SK-N-SH treated with all-trans-retinoic acid at 6 μM for 48 hours (cell line): ENCODE data around the gene PAFAH1B1.

Experiments
- ESRRG ChIP-seq: fragments of 250-450 bp; sonication (Bioruptor Pico); IDR thresholded peaks from 2 replicates; pipeline ENCODE4 v1.6.1; 2021; ENCODE audit warnings: mild to moderate bottlenecking
- PATZ1 ChIP-seq: fragments of 250-450 bp; sonication (Bioruptor Pico); IDR thresholded peaks from 2 replicates; pipeline ENCODE4 v1.8.0; 2020; ENCODE audit warnings: mild to moderate bottlenecking, moderate library complexity, borderline replicate concordance
- RARB ChIP-seq: fragments of 250-450 bp; sonication (Bioruptor Pico); IDR thresholded peaks from 2 replicates; pipeline ENCODE4 v1.8.0; 2021; ENCODE audit warnings: mild to moderate bottlenecking, moderate library complexity
- TOX ChIP-seq: fragments of 250-450 bp; sonication (Bioruptor Pico); IDR thresholded peaks from 2 replicates; pipeline ENCODE4 v1.8.0; 2021; ENCODE audit warnings: mild to moderate bottlenecking, moderate library complexity, borderline replicate concordance

GRCh38 chr17:2593821-2594721, 617 bp downstream of the PAFAH1B1 start:
- TF ChIP-seq TOX, result no peak
- no peak for TF ChIP-seq RARB (CRISPR knock-in tag)
- TF ChIP-seq PATZ1 (CRISPR knock-in tag), result no peak
- TF ChIP-seq ESRRG (CRISPR knock-in tag), result no peak
